ENCODE data around the gene SUPT5H. TPM values are rescaled to one million over a fixed set of nuclear protein-coding genes. Genes with fewer than 3 reads are reported as not detected.
A peak's percentile ranks its signal among the peaks of the same experiment; 100 is the strongest.

Gene SUPT5H
- total and polyA plus RNA-seq, 2 of the 4 experiments (the other 2 are of a cell fraction) = 75.3 to 116 TPM

- TF ChIP-seq RCOR1 (IDR thresholded peaks at IDR 0.05; ENCODE audit: insufficient replicate concordance, low read length) = no peak
- TF ChIP-seq RAD21 (IDR thresholded peaks at IDR 0.05; ENCODE audit: low read length) = no peak
- TF ChIP-seq MXI1 (IDR thresholded peaks at IDR 0.05; ENCODE audit: borderline replicate concordance, low read depth, low read length) = 0 out of 2 replicates have a peak, but pooled peaks have one; percentile 63
- no peak for TF ChIP-seq FOS (IDR thresholded peaks at IDR 0.05; ENCODE audit: low read depth, low read length)
- TF ChIP-seq SMC3 (IDR thresholded peaks at IDR 0.05; ENCODE audit: low read depth, low read length) = no peak
- TF ChIP-seq CHD1 (IDR thresholded peaks at IDR 0.05; ENCODE audit: low read depth, low read length) = no peak; the same call in none of the 2 replicates
Observed at GRCh38 chr19:39445196-39446111, at the start of gene SUPT5H (continued).
